Measurements from ENCODE around the gene CD7.
A peak's percentile ranks its signal among the peaks of the same experiment; 100 is the strongest.

The CD7 gene

DNA sequence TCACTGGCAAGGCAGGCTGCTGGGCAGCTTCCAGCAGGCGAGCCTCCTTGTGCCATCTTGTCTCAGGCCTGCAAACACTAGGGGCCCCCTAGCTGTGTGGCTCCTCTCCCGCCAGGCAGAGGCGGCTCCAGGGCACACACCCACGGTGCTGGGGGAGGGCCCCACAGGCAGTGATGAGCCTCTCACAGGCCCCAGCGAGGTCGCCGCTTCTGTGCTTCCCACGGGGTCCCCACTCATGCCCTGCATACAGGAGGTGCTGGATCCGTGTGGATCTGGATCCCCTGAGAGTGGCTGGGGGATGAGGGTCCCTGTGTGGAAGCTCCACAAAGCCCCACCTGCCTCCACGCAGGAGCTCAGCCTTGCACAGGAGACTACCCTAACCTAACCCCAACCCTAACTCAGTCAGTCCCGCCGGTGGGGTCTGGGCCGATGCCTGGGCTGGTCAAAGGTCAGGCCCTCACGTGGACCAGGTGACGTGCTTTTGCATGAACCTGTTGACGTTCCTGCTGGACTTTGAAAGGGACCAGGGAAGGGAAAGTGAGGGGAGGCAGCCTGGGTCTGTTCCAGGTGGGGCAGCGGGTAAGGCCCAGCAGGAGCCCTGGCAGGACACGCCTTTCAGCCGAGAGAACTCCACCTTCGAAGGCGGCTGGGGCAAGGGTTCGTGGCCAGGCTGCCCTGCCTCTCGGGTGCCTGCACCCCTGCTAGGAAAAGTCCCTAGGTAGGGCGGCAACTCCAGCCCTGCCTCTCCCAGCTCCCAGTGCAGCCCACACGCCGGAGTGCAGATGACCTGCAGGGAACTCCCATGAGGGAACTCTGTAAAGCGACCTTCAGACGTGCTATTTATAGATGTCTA is 11.0 kb upstream of the CD7 start:
- no peak for DNase-seq (ENCODE audit: low read depth)

DNA sequence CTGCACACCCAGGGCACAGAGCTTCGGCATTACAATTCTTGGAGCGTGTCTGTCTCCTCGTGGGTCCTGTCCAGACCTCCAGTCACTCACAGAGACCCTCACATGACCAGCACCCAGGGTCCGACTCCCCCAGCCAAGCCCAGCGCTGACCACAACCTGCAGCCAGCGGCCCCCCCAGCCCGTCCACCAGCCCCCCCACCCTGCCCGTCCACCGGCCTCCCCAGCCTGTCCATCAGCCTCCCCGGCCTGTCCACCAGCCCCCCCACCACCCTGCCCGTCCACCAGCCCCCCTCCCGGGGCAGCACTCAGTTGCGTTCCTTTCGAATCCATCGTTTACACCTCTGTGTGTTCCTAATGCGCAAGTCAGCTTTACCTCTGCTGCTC is 10.3 kb upstream of the CD7 start:
- no peak for DNase-seq (ENCODE audit: low read depth)

DNA sequence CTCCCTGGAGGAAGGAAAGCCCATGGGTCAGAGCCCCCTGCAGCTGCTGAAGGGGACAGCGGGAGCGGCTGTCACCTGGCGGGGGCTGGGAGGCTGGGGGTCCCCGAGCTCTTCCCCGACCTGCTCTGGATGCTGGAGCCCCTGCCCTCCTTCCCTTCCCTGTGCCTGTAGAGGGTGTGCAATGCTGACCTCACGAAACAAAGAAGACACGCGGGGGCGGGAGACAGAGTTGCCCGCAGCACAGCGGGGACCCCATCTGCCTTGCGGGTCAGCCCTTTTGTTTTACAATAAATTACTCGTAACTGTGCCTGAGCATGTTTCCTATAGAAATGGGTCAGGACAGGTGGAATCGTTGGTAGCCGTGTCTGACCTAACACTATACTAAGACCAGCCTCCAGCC is 9.9 kb upstream of the CD7 start:
- DNase-seq (ENCODE audit: low read depth): no peak

DNA sequence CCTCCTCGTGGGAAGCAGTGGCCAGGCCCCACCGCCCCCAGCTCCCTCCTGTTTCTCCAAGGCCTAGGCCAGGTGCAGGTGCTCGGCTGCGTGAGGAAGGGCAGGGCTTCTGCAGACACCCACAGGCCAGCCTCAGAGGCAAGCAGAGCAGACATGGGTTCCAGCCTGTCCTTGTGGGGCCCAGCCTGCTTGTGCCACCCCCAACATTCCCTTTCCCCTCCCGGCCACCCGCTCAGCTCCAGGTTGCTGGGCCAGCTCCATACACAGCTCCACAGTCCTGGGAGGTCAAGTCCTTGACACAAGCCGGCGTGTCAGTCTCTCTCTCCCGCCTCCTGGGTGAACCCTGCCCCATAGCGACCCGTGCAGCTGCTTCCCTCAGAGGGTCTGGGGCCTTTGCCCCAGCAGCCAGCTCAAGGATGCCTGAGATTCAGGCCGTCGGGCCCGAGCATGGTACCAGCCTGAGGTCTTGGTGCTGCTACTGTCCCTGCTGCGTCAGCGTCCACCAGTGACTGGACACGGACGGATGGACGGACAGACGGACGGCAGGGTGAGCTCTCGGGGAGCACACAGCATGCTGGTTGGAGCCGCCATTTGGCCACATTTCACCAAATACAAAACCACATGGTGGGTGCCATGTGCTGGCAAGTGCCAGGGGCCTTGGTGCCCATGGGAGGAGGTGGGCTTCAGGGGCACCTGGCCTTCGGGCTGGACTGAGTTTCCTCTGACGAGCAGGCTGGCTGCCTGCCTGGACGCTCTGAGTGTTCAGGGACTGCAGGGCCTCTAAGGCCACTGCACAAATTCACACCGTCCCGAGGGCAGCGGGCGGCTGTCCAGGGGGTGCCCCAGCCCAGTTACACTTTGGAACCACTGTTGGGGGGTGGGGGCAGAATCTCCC is 8.1 kb upstream of the CD7 start:
- DNase-seq (ENCODE audit: low read depth): no peak

DNA sequence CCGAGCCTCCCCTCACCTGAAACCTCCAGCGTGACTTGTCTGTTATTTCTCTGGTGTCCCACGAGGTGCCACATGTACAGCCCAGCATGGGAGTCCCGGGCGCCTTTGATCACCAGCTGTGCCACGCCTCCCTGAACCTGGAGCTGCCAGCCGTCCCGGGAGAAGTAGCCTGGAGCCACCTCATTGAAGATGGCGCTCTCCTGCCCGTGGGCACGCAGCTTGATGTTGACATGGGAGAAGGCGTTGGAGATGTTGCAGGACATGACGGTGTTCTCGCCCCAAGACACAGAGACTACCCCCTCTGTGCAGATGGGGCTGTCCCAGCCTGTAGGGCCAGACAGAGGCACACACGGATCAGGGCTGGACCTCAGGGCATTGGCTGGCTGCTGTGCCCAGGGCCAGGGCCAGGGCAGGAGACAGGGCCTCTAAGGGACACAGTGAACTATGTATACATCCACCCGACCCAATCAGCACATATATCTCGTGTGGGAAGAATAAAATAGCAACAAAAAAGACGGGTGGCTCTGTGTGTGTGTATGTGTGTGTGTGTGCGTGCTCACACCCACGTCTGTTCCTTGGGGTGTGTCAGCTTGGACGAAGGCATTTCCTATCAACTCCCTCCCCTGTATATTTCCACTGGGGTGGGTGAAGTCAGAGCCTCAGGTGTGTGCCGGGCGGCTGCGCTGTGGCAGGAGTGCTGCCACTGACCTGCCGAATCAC is 7.3 kb upstream of the CD7 start:
- DNase-seq (ENCODE audit: low read depth): no peak

DNA sequence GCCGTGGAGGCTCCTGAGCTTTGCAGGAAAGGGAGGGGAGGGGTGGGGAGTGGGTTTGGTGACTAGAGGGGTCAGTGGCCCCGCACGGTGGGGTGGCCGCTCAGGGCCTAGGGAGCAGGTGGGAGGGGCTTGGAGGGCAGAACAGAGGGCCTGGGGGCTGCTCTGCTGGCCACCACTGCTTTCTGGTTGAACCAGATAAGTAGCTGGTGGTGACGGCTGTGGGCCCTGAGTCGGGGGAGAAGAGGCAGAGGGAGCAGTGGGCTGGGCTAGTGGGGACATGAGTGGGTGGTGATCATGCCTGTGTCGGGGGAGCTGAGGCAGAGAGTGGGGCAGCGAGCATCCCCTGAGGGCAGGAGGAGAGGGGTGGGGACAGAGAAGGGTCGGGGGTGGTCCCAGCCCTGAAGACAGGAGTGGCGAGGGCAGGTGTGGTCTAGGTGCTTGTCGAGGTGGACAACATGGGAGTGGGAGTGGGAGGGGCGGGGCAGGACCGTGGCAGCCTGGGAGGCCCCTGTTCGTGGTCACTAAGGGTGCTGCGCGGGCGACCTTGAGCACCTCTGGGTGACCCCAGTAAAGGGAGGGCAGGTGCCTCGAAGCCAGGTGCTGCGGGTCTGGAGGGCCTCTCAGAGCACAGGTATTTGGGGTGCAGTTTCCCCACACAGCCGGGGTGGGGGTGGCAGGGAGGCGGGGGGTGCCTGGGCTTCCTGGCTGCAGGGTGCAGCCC is 6.3 kb upstream of the CD7 start:
- no peak for DNase-seq (ENCODE audit: low read depth)

DNA sequence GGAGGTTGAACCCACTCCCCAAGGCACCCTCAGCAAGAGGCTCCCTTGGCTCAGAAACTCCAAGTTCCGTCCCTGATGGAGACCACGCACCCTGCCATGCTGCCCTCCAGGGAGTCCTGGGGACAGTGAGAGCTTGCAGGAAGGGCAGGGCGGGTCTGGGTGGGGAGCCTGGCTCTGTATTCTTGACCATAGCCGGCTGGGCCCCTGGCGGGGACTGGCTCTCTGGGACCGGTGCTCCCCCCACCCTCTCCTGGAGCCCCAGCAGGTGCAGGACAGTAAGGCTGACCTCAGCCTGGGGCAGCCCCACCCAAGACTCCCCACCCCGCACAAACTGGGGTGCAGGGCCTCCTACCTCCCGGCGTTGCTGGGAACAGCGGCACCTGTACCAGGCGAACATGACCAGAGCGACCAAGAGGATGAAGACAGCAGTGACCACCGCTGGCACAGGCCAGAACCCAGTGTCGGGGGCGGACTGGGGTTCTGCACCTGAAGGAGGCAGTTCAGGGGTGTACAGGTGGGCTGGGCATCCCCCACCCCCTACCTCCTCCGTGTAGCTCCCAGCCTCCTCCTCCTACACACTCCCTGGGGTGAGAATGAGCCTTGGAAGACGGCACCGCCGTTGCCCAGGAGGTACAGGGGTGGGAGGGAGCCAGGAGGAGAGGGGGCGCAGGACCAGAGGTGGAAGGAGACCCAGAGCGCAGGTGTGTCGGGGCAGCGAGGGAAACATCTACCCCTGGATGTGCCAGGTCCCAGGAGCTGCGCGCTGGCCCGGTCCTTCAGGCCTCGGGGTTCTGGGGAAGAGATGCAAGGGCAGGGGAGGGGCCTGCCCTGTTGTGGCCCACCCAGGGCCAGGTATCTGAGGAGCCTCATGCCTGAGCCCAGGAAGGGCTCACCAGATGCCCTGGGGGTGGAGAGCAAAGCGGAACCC is 5.4 kb upstream of the CD7 start:
- no peak for DNase-seq (ENCODE audit: low read depth)

DNA sequence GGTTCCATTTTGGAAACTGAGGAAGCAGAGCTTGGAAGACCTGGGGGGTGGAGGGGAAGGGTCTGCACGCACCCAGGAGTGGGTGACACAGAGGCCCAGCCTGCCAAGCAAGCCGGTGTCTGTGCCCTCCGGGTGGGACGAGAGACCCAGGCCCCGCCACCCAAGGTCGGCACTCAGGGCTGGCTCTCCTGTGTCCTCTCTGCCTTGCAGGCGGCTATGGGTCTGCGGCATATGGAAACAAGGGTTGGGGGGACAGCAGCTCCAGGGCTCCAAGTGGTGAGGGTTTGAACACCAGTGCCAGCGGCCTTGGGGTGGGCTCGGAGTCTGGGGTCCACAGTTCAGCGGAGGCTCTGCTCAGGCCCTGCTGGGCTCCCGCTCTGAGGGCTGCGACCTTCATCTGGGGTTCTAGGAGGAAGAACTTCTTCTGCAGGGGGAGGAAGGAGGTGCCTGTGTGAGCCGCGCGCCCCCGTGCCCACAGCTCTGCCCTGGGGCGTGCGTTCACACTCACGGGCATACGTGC is 4.6 kb upstream of the CD7 start:
- no peak for DNase-seq (ENCODE audit: low read depth)

DNA sequence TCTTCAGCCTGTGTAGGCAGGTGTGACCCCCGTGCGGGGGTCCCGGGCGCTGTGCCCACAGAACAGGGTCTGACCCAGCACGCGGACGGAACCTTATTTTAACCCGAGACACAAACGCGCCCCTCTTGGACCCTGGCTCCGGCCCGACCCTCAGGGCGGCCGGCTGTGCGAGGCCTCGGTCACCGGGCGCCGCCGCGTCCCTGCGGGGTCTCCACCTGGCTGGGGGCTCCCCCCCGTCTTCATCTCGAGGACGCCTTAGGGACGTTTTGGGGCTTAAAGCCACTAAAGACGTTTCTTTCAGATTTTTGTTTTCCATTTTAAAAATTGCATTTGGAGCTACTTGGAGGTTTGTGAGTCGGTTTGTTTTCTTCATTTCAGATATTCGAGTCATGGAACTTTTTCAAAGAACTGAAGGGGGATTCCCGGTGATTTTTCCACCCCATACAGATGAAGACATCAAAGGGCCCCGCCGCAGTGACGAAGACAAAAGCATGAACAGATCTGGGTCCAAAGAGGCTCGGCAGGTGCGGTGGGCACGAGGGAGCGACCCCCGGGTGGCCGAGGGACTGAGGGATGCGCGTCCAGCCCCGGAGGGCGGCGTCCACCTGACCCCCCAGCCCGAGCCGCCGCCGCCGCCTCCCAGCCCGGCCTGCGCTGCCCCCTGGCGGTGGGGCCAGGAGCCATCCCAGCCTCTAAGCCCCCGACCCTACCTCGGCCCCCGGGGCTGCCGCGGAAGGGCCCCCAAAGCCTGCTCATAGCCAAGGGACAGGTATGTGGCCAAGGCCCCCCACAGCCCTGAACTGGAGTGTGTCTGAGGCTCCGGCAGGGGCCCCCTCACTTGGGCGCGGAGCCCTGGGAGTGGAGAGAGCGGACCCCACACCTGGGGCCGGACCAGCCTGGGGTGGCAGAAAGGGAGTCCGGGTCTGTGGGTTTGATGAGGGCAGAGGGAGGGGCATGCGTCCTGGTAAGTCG is 3.8 kb upstream of the CD7 start:
- peak; percentile 77 for DNase-seq (ENCODE audit: low read depth)

DNA sequence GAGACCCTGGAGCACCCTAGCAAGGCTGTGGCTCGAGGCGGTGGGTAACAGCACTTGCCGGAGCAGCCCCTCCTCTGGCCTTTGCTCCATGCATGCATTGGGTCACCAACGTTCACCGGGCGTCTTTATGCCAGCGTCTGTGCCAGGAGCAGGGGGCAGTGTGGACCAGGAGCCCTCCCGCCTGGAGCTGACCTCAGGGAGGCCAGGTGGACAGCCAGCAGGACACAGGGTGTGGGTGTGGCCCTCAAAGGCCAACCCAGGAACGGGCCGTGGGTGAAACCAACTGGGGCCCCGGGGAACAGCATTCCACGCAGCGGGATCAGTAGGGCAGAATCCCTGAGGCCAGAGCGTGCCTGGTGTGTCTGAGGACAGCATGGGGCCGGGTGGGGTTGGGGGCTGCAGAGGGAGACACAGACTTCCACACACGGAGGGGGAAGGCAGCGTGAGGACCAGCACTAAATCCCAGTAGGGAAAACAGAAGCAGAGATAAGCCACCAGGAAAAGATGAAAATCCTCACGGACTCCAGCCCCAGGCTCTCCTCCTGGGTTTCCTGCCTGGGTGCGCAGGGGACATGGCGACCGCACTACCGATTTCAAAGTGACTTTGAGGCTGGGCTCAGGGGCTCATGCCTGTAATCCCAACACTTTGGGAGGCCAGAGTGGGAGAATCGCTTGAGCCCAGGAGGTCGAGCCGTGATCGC is 2.9 kb upstream of the CD7 start:
- no peak for DNase-seq (ENCODE audit: low read depth)

DNA sequence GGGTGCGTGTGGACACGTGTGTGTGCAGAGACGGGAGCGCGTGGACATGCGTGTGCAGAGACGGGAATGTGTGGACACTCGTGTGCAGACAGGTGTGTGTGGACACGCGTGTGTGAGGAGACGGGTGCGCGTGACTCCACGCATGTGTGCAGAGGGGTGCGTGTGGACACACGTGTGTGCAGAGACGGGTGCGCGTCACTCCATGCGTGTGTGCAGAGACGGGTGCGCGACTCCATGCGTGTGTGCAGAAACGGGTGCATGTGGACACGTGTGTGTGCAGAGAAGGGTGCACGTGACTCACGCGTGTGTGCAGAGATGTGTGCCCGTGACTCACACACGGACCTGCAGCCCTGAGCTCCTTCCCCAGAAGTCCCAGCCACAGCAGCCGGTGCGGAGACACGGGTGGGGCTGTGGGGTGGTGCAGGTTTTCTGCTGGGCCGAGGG is 2.2 kb upstream of the CD7 start:
- no peak for DNase-seq (ENCODE audit: low read depth)

DNA sequence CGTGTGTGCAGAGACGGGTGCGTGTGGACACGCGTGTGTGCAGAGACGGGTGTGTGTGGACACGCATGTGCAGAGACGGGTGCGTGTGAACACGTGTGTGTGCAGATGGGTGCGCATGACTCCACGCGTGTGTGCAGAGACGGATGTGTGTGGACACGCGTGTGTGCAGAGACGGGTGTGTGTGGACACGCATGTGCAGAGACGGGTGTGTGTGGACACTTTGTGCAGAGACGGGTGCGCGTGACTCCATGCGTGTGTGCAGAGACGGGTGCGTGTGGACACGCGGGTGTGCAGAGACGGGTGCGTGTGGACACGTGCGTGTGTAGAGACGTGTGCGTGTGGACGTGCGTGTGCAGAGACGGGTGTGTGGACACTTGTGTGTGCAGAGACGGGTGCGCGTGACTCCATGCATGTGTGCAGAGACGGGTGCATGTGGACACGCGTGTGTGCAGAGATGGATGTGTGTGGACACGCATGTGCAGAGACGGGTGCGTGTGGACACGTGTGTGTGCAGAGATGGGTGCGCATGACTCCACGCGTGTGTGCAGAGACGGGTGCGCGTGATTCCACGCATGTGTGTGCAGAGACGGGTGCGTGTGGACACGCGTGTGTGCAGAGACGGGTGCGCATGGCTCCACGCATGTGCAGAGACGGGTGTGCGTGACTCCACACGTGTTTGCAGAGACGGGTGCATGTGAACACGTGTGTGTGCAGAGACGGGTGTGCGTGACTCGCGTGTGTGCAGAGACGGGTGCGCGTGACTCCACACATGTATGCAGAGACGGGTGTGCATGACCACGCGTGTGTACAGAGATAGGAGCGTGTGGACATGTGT is 1.6 kb upstream of the CD7 start:
- DNase-seq (ENCODE audit: low read depth): no peak

DNA sequence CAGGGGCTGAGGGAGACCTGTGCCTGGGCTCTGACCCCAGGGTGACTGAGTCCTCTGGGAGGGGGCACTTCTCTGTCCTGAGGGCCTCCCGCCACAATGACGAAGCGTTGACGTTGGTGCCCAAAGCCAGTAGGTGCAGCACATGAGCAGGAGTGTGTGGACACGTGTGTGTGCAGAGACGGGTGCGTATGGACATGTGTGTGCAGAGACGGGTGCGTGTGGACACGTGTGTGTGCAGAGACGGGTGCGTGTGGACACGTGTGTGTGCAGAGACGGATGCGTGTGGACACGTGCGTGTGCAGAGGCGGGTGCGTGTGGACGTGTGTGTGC is 726 bp upstream of the CD7 start:
- DNase-seq (ENCODE audit: low read depth): no peak

DNA sequence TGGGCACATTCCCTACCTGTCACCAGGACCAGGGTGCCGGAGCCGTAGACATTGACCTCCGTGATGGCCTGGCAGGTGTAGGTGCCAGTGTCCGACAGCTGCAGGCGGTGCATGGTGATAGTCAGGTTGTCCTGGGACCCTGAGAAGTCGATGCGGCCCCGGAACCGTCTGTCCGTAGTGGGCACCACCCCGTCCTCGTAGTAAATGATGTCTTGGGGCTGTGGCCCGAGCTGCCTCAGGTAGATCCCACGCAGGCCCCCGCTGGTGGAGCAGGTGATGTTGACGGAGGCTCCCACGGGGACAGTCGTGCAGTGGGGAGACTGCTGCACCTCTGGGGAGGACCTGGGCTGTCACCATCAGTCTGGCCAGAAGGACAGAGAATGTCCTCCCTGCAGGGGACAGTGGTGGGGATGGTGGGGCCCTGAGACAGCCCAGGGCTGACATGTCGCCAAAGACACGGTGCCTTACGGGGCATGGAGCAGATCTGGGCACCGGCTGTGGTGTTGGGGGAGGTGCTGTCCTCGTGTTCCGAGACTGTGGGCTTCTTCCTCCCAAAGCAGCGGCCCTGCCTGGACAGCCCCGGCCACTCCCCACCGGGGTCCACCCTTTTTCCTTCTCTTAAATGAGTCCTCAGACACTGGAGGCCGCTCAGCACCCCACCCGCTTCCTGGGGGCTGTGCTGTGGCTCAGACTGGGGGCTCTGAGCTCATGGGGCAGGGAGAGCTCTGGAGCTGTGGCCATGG is 586 bp downstream of the CD7 start:
- no peak for DNase-seq (ENCODE audit: low read depth)

DNA sequence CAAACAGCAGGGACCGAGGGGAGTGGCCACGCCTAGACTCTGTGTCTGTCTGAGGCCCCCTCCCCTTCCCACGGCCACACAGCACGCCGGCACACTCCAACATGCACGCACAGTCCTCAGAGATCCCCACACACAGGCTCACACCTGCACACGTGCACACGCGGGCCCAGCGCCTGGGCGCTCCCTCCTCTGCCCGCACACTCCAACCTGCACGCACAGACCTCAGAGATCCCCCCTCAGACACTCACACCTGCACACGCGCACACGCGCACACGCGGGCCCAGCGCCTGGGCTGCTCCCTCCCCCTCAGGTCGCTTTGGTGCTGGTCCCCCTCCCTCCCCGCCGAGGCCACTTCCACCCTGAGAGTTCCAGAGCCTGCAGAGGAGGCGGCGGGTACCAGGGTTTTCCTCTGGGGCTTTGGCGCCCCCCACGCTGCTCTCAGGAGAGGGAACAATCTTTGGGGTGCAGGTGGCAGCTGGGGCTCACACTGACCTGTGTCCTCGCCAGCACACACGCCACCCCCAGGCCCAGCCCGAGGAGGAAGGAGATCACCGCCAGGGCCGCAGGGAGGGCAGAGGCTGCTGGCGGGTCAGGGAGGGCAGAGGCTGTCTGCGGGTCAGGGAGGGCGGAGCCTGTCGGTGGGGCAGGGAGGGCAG is 1.6 kb downstream of the CD7 start:
- no peak for DNase-seq (ENCODE audit: low read depth)

DNA sequence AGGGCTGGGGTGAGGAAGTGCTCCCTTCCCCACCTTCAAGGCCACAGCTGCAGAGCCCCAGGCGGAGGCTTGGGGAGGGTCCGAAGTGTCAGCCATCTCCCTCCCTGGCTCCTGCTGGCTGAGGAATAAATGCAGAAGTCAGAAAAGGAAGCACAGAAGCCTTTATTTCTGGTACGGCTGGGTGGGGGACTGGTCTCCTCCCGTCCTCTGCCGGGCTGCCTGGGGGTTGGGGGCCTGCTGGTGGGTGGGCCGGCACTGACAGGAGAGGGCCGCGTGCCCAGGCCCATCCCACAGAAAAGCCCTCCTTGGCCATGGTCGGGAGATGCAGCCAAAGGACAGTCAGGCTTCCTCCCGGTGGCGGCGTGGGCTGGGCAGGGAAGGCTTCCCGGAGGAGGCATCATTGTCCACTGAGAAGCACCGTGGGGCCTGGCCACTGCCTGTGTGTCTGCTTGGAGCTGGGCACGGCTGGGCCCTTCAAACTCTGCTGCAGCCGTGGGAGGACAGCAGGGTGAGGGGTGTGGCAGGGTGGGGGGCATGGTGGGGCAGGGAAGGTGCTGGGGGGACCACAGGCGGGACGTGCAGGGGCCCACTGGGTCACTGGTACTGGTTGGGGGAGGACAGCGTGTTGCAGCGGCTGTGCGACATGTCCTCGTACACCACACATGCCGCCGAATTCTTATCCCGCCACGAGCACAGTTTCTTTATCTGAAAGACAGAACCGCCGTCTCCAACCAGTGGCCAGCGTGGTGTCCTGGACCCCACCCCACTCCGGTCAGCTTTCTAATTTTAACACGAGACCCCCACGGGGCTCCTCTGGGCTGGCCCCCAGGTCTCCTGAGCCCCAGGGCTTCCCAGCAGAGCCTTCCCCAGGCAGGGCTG is 2.4 kb downstream of the CD7 start:
- DNase-seq (ENCODE audit: low read depth): no peak

Measured in stimulated activated CD8-positive, alpha-beta memory T cell treated with anti-CD3 and anti-CD28 coated beads, Interleukin-12 subunit alpha, Interleukin-12 subunit beta, amount 100 ng/mL, for 1 hour (primary cell).